22Rv1 (cell line): ENCODE measurements around the gene SNF8.

Experiments used
- ZFX ChIP-seq: fragments of 450-650 bp; IDR thresholded peaks from 2 replicates; pipeline ENCODE4 v1.6.1; 2017; ENCODE audit warnings: antibody characterized with exemption, borderline replicate concordance
- TF ChIP-seq, protein P1 (sequence below): fragments of 450-650 bp; IDR thresholded peaks from 2 replicates; pipeline ENCODE4 v1.5.1; 2017; ENCODE audit warnings: mild to moderate bottlenecking

DNA sequence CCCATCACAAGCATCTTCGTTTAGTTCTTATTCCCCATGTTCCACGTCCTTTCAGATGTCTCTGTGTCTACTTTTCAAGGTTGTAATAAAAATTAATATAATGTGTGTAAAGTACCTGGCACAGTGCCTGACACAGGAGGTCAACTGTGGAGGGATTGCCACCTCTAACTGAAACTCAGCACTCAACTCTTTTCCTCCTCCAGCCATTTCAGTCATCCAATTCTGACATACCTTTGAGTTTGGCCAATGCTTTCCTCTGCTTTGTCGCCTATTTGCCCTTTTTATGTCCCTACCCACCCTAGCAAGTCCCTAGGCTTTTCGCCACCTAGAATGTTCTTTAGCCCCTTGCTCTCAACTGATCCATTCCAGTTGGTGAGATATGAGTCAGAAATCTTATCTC is 34.9 kb downstream of the SNF8 start:
- TF ChIP-seq, protein P1, sequence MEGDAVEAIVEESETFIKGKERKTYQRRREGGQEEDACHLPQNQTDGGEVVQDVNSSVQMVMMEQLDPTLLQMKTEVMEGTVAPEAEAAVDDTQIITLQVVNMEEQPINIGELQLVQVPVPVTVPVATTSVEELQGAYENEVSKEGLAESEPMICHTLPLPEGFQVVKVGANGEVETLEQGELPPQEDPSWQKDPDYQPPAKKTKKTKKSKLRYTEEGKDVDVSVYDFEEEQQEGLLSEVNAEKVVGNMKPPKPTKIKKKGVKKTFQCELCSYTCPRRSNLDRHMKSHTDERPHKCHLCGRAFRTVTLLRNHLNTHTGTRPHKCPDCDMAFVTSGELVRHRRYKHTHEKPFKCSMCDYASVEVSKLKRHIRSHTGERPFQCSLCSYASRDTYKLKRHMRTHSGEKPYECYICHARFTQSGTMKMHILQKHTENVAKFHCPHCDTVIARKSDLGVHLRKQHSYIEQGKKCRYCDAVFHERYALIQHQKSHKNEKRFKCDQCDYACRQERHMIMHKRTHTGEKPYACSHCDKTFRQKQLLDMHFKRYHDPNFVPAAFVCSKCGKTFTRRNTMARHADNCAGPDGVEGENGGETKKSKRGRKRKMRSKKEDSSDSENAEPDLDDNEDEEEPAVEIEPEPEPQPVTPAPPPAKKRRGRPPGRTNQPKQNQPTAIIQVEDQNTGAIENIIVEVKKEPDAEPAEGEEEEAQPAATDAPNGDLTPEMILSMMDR: no peak
- no peak for TF ChIP-seq ZFX
